GM12878 (cell line): ENCODE measurements around the gene ZNF366. TPM values are rescaled to one million over a fixed set of nuclear protein-coding genes. Genes with fewer than 3 reads are reported as not detected.

Experiments
- ATAC-seq: fragments of 200-7000 bp; cut with Tn5 transposase; 3 replicates; pipeline ENCODE4 v1.9.1; 2020; ENCODE audit warnings: mild to moderate bottlenecking, moderate library complexity
- BruUV-seq: library from RNA; stranded (reverse); fragments of 400-500 nt; replicated peaks from 2 replicates; lab custom pipeline; 2021; lab: Mats Ljungman, UMichigan
- CTCF ChIA-PET: fragments of 300-600 bp; sonication (Branson Sonifier 250); formaldehyde crosslinking; extraction: SDS; loops from one replicate; lab custom pipeline; 2021; ENCODE audit warnings: inconsistent platforms; lab: Yijun Ruan, JAX
- POLR2A ChIA-PET: fragments of 350-600 bp; formaldehyde crosslinking; extraction: SDS; loops from one replicate; lab custom pipeline; 2021; ENCODE audit warnings: inconsistent platforms; lab: Charles Lee
- RAD21 ChIA-PET: fragments of 300-600 bp; sonication (Branson Sonifier 250); formaldehyde crosslinking; loops from one replicate; lab custom pipeline; 2023; ENCODE audit warnings: antibody characterized with exemption; ENCODE audit not compliant: unreplicated experiment; lab: Charles Lee
- SMC1A ChIA-PET: fragments of 300-600 bp; sonication (Branson Sonifier 250); formaldehyde crosslinking; loops from one replicate; lab custom pipeline; 2023; ENCODE audit not compliant: unreplicated experiment, uncharacterized antibody; lab: Charles Lee
- DNase-seq: peaks from one replicate; pipeline ENCODE4 v3.0.0-alpha.2; 2011; ENCODE audit warnings: low read depth, low spot score
- FAIRE-seq: peaks from 3 replicates; lab custom pipeline; 2011; peaks lifted over from hg19 to GRCh38; lab: Jason Lieb, UNC
- H2AFZ ChIP-seq: 2 replicates; pipeline ENCODE4 v1.6.0; 2011; ENCODE audit warnings: low read depth, low read length, control low read depth; ENCODE audit not compliant: control insufficient read depth
- H3K27ac ChIP-seq: 2 replicates; pipeline ENCODE4 v1.5.1; 2011; ENCODE audit warnings: control low read depth; ENCODE audit not compliant: control insufficient read depth, insufficient read depth
- H3K27me3 ChIP-seq, 2 experiments: replicated peaks in 1 of 2; 2 replicates each; pipeline versions ENCODE4 v1.6.0 to v1.6.1; 2011; ENCODE audit warnings: low read length in 1 of 2; ENCODE audit not compliant: control insufficient read depth in 2 of 2, insufficient read depth in 2 of 2
- H3K36me3 ChIP-seq, 2 experiments: 2 replicates each; pipeline ENCODE4 v1.5.1; 2011; ENCODE audit warnings: low read length in 1 of 2; ENCODE audit not compliant: control insufficient read depth in 2 of 2, insufficient read depth in 2 of 2
- H3K4me1 ChIP-seq: 2 replicates; pipeline ENCODE4 v1.6.1; 2011; ENCODE audit warnings: mild to moderate bottlenecking, low read length, moderate library complexity, mixed read lengths; ENCODE audit not compliant: control insufficient read depth, insufficient read depth
- H3K4me2 ChIP-seq: 2 replicates; pipeline ENCODE4 v1.6.0; 2011; ENCODE audit warnings: control low read depth; ENCODE audit not compliant: control insufficient read depth, insufficient read depth
- H3K4me3 ChIP-seq: fragments of 200-600 bp; sonication (generic); 2 replicates; pipeline ENCODE4 v1.5.1; 2016
- H3K79me2 ChIP-seq: 2 replicates; pipeline ENCODE4 v1.6.0; 2011; ENCODE audit warnings: low read length; ENCODE audit not compliant: control insufficient read depth, insufficient read depth
- H3K9ac ChIP-seq: 2 replicates; pipeline ENCODE4 v1.8.0; 2011; ENCODE audit warnings: low read length, control low read depth, mixed read lengths; ENCODE audit not compliant: control insufficient read depth, insufficient read depth
- H3K9me3 ChIP-seq: replicated peaks from 3 replicates; pipeline ENCODE4 v1.5.1; 2011; ENCODE audit warnings: mild to moderate bottlenecking, low read length; ENCODE audit not compliant: control insufficient read depth, insufficient read depth
- H4K20me1 ChIP-seq: 2 replicates; pipeline ENCODE4 v1.6.0; 2011; ENCODE audit not compliant: control insufficient read depth, insufficient read depth
- CBFB ChIP-seq: IDR thresholded peaks from 2 replicates; pipeline ENCODE4 v1.6.1; 2016; ENCODE audit warnings: antibody characterized with exemption, low read depth
- CHD2 ChIP-seq: IDR thresholded peaks from 2 replicates; pipeline ENCODE4 v1.6.1; 2011; ENCODE audit warnings: low read depth, low read length, improper control_type of control experiment, borderline replicate concordance
- HDAC6 ChIP-seq: fragments of 200-600 bp; sonication (generic); IDR thresholded peaks from one replicate; pipeline ENCODE4 v1.8.0; 2017; ENCODE audit warnings: antibody characterized with exemption; ENCODE audit not compliant: unreplicated experiment
- NBN ChIP-seq: fragments of 450-650 bp; IDR thresholded peaks from 2 replicates; pipeline ENCODE4 v1.6.1; 2016
- NFIC ChIP-seq: IDR thresholded peaks from 2 replicates; pipeline ENCODE4 v1.6.1; 2012; ENCODE audit warnings: low read depth, mild to moderate bottlenecking, inconsistent platforms, low read length, moderate library complexity
- WRNIP1 ChIP-seq: IDR thresholded peaks from 2 replicates; pipeline ENCODE4 v1.6.1; 2011; ENCODE audit warnings: low read depth, low read length, improper control_type of control experiment, borderline replicate concordance
- WGBS: methylation state at CpG from one replicate; pipeline ENCODE4 v1.1.6; 2016; ENCODE audit warnings: low lambda C conversion rate; ENCODE audit not compliant: insufficient replicate concordance, insufficient coverage; ENCODE audit errors: missing lambda C conversion rate; 5-methylcytosine and 5-hydroxymethylcytosine counted together
- in situ Hi-C: fragments of 300-500 bp; cut with MboI; formaldehyde crosslinking; loops from 9 replicates; pipeline ENCODE4 v1.14.3; 2018; ENCODE audit warnings: mixed read lengths
- intact Hi-C: fragments of 100-400 bp; cut with micrococcal nuclease; formaldehyde crosslinking; loops from one replicate; pipeline ENCODE4 v1.14.2; 2022; ENCODE audit not compliant: unreplicated experiment
- polyA plus RNA-seq, 11 experiments: library from polyadenylated mRNA; depleted of rRNA in 4 of 11; unstranded in 6 of 11; stranded (reverse) in 5 of 11; fragments of >200 nt; fragmentation: Nextera tagmentation in 4 of 11; fragmentation: Illumina TruSeq in 1 of 11; extraction: Ambion mirVana in 4 of 11; extraction: Trizol in 1 of 11; gene quantifications; 1 replicate in 1 of 11; 2 replicates in 10 of 11; pipeline versions ENCODE4 v1.2.1 to v1.2.3, GENCODE V29; 2011 to 2016; ENCODE audit warnings: inconsistent platforms in 2 of 11, missing spikeins in 2 of 11, low read depth in 1 of 11
- total RNA-seq, 4 experiments: library from RNA; depleted of rRNA in 3 of 4; stranded (reverse); fragments of >200 nt in 3 of 4; fragmentation: Illumina TruSeq in 1 of 4; extraction: Trizol in 1 of 4; gene quantifications; 2 replicates each; pipeline versions ENCODE4 v1.2.1 to v1.2.3, GENCODE V29; 2013 to 2021
- TF ChIP-seq, protein P1 (sequence below): fragments of 450-650 bp; formaldehyde crosslinking; IDR thresholded peaks from 2 replicates; pipeline ENCODE4 v1.4.0; 2020; ENCODE audit warnings: mild to moderate bottlenecking, moderate library complexity
- TF ChIP-seq, protein P2 (sequence below): fragments of 450-650 bp; formaldehyde crosslinking; IDR thresholded peaks from 2 replicates; pipeline ENCODE4 v1.4.0; 2022; ENCODE audit warnings: mild to moderate bottlenecking, moderate library complexity
- TF ChIP-seq, protein P3 (sequence below): fragments of 450-650 bp; IDR thresholded peaks from 2 replicates; pipeline ENCODE4 v1.6.1; 2017; ENCODE audit warnings: mild to moderate bottlenecking
- TF ChIP-seq, protein P4 (sequence below): IDR thresholded peaks from 2 replicates; pipeline ENCODE4 v1.6.1; 2012; ENCODE audit warnings: improper control_type of control experiment, low read depth, low read length; ENCODE audit not compliant: insufficient replicate concordance

Gene ZNF366
- total and polyA plus RNA-seq, 10 of the 15 experiments (the other 5 are each of a cell fraction or from before 2014, with no cell fraction given), result 0.01 to 0.18 (median 0.04) TPM; not detected in 6

DNA sequence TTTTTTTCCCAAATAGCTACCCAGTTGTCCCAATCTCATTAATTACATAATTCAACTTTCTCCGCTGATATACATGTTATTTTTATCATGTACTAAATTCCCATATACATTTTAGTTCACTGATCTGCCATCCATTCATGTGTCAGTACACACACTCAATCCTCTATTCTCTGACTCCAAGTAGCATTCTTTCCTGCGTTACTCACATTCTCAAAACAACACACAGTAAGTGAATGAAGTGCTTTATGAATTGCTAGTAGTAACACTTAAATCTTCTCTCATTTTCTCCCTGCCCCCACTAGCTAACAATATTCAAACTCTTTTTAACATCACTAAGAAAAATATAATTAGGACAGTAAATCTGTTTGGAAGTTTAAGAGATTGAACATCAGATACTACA is 8.9 kb downstream of the ZNF366 start:
- H3K27ac ChIP-seq, result no peak overlapping the region
- H3K36me3 ChIP-seq, result no peaks in the 10 kb centered on the region
- no peak overlapping the region for H3K9ac ChIP-seq
- ChIA-PET SMC1A (interaction anchor here (0.9 to 1.5 kb wide), 7 partner anchors 9 to 104 kb away, joined by 3 to 4 read pairs (median 3); no protein-coding TSS in a partner anchor), RAD21 (no interaction called here), CTCF (interaction anchor here (0.7 kb wide), 1 partner anchor 26 kb away, joined by 5 read pairs; no protein-coding TSS in a partner anchor), POLR2A (no interaction called here)
- intact Hi-C loops, result no loop called here
- 51% methylated on average over 2 of the region's 2 CpGs for WGBS
- H3K4me3 ChIP-seq, result no peak overlapping the region
- no peaks in the 10 kb centered on the region for H3K9me3 ChIP-seq
- no TSS peak for BruUV-seq
- DNase-seq (no peak), FAIRE-seq (no peak), ATAC-seq (no peak)
- H3K79me2 ChIP-seq, result no peaks in the 10 kb centered on the region
- no peak overlapping the region for H2AFZ ChIP-seq
- no peak overlapping the region for H3K4me2 ChIP-seq
- in situ Hi-C loops, result no loop called here
- H3K27me3 ChIP-seq, result no peaks in the 10 kb centered on the region
- H4K20me1 ChIP-seq, result no peaks in the 10 kb centered on the region
- no peaks in the 10 kb centered on the region for H3K4me1 ChIP-seq
- TF ChIP-seq WRNIP1, result no peak
- no peak for TF ChIP-seq NBN
- TF ChIP-seq, protein P1, sequence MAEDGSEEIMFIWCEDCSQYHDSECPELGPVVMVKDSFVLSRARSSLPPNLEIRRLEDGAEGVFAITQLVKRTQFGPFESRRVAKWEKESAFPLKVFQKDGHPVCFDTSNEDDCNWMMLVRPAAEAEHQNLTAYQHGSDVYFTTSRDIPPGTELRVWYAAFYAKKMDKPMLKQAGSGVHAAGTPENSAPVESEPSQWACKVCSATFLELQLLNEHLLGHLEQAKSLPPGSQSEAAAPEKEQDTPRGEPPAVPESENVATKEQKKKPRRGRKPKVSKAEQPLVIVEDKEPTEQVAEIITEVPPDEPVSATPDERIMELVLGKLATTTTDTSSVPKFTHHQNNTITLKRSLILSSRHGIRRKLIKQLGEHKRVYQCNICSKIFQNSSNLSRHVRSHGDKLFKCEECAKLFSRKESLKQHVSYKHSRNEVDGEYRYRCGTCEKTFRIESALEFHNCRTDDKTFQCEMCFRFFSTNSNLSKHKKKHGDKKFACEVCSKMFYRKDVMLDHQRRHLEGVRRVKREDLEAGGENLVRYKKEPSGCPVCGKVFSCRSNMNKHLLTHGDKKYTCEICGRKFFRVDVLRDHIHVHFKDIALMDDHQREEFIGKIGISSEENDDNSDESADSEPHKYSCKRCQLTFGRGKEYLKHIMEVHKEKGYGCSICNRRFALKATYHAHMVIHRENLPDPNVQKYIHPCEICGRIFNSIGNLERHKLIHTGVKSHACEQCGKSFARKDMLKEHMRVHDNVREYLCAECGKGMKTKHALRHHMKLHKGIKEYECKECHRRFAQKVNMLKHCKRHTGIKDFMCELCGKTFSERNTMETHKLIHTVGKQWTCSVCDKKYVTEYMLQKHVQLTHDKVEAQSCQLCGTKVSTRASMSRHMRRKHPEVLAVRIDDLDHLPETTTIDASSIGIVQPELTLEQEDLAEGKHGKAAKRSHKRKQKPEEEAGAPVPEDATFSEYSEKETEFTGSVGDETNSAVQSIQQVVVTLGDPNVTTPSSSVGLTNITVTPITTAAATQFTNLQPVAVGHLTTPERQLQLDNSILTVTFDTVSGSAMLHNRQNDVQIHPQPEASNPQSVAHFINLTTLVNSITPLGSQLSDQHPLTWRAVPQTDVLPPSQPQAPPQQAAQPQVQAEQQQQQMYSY (CRISPR knock-in tag), result no peak
- TF ChIP-seq, protein P2, sequence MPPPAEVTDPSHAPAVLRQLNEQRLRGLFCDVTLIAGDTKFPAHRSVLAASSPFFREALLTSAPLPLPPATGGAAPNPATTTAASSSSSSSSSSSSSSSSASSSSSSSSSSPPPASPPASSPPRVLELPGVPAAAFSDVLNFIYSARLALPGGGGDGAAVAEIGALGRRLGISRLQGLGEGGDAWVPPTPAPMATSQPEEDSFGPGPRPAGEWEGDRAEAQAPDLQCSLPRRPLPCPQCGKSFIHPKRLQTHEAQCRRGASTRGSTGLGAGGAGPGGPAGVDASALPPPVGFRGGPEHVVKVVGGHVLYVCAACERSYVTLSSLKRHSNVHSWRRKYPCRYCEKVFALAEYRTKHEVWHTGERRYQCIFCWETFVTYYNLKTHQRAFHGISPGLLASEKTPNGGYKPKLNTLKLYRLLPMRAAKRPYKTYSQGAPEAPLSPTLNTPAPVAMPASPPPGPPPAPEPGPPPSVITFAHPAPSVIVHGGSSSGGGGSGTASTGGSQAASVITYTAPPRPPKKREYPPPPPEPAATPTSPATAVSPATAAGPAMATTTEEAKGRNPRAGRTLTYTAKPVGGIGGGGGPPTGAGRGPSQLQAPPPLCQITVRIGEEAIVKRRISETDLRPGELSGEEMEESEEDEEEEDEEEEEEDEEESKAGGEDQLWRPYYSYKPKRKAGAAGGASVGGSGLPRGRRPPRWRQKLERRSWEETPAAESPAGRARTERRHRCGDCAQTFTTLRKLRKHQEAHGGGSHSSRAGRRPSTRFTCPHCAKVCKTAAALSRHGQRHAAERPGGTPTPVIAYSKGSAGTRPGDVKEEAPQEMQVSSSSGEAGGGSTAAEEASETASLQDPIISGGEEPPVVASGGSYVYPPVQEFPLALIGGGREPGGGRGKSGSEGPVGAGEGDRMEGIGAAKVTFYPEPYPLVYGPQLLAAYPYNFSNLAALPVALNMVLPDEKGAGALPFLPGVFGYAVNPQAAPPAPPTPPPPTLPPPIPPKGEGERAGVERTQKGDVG, result no peak
- no peak for TF ChIP-seq CBFB
- TF ChIP-seq, protein P3, sequence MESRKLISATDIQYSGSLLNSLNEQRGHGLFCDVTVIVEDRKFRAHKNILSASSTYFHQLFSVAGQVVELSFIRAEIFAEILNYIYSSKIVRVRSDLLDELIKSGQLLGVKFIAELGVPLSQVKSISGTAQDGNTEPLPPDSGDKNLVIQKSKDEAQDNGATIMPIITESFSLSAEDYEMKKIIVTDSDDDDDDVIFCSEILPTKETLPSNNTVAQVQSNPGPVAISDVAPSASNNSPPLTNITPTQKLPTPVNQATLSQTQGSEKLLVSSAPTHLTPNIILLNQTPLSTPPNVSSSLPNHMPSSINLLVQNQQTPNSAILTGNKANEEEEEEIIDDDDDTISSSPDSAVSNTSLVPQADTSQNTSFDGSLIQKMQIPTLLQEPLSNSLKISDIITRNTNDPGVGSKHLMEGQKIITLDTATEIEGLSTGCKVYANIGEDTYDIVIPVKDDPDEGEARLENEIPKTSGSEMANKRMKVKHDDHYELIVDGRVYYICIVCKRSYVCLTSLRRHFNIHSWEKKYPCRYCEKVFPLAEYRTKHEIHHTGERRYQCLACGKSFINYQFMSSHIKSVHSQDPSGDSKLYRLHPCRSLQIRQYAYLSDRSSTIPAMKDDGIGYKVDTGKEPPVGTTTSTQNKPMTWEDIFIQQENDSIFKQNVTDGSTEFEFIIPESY, result no peak
- TF ChIP-seq, protein P4, sequence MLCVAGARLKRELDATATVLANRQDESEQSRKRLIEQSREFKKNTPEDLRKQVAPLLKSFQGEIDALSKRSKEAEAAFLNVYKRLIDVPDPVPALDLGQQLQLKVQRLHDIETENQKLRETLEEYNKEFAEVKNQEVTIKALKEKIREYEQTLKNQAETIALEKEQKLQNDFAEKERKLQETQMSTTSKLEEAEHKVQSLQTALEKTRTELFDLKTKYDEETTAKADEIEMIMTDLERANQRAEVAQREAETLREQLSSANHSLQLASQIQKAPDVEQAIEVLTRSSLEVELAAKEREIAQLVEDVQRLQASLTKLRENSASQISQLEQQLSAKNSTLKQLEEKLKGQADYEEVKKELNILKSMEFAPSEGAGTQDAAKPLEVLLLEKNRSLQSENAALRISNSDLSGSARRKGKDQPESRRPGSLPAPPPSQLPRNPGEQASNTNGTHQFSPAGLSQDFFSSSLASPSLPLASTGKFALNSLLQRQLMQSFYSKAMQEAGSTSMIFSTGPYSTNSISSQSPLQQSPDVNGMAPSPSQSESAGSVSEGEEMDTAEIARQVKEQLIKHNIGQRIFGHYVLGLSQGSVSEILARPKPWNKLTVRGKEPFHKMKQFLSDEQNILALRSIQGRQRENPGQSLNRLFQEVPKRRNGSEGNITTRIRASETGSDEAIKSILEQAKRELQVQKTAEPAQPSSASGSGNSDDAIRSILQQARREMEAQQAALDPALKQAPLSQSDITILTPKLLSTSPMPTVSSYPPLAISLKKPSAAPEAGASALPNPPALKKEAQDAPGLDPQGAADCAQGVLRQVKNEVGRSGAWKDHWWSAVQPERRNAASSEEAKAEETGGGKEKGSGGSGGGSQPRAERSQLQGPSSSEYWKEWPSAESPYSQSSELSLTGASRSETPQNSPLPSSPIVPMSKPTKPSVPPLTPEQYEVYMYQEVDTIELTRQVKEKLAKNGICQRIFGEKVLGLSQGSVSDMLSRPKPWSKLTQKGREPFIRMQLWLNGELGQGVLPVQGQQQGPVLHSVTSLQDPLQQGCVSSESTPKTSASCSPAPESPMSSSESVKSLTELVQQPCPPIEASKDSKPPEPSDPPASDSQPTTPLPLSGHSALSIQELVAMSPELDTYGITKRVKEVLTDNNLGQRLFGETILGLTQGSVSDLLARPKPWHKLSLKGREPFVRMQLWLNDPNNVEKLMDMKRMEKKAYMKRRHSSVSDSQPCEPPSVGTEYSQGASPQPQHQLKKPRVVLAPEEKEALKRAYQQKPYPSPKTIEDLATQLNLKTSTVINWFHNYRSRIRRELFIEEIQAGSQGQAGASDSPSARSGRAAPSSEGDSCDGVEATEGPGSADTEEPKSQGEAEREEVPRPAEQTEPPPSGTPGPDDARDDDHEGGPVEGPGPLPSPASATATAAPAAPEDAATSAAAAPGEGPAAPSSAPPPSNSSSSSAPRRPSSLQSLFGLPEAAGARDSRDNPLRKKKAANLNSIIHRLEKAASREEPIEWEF, result no peak
- TF ChIP-seq HDAC6, result no peak
- no peak for TF ChIP-seq CHD2
- TF ChIP-seq NFIC, result no peak
